ENCODE measurements around the gene CCDC7.

Gene CCDC7

GRCh38 chr10:32846974-32847373, 401.0 kb downstream of the CCDC7 start:
- TF ChIP-seq, protein P1, sequence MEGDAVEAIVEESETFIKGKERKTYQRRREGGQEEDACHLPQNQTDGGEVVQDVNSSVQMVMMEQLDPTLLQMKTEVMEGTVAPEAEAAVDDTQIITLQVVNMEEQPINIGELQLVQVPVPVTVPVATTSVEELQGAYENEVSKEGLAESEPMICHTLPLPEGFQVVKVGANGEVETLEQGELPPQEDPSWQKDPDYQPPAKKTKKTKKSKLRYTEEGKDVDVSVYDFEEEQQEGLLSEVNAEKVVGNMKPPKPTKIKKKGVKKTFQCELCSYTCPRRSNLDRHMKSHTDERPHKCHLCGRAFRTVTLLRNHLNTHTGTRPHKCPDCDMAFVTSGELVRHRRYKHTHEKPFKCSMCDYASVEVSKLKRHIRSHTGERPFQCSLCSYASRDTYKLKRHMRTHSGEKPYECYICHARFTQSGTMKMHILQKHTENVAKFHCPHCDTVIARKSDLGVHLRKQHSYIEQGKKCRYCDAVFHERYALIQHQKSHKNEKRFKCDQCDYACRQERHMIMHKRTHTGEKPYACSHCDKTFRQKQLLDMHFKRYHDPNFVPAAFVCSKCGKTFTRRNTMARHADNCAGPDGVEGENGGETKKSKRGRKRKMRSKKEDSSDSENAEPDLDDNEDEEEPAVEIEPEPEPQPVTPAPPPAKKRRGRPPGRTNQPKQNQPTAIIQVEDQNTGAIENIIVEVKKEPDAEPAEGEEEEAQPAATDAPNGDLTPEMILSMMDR (conservative IDR thresholded peaks at IDR 0.05; ENCODE audit: low read depth, low read length), result no peak
- no peak overlapping the region for H3K4me3 ChIP-seq (ENCODE audit: low read depth, low read length)
- no peak for DNase-seq (ENCODE audit: low read depth)

GRCh38 chr10:32851301-32851700, 405.4 kb downstream of the CCDC7 start:
- TF ChIP-seq, protein P1 (conservative IDR thresholded peaks at IDR 0.05; ENCODE audit: low read depth, low read length), result no peak
- DNase-seq (ENCODE audit: low read depth), result peak; percentile 53
- H3K4me3 ChIP-seq (ENCODE audit: low read depth, low read length), result no peak overlapping the region

- DNase-seq (ENCODE audit: low read depth), result no peak
- TF ChIP-seq, protein P1 (conservative IDR thresholded peaks at IDR 0.05; ENCODE audit: low read depth, low read length), result no peak
- no peak overlapping the region for H3K4me3 ChIP-seq (ENCODE audit: low read depth, low read length)
Measured at GRCh38 chr10:32854435-32854834, 408.5 kb downstream of the CCDC7 start.

DNA sequence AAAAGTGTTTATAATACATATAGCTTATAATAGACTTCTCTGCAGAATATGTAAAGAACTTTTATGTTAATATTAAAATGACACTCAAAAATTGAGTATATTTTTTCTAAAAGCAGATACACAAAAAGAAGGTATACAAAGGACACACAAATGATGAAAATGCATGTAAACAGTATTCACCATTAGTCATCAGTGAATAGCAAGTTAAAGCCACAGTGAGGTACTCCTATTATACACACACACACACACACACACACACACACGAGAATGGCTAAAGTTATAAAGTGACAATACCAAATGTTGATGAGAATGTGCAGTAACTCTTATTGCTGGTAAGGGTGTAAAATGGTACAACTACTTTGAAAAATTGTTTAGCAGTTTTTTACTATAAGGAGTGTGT, 419.2 kb downstream of the CCDC7 start:
- no peak overlapping the region for H3K4me3 ChIP-seq (ENCODE audit: low read depth, low read length)
- TF ChIP-seq, protein P1 (conservative IDR thresholded peaks at IDR 0.05; ENCODE audit: low read depth, low read length), result no peak
- no peak for DNase-seq (ENCODE audit: low read depth)

DNA sequence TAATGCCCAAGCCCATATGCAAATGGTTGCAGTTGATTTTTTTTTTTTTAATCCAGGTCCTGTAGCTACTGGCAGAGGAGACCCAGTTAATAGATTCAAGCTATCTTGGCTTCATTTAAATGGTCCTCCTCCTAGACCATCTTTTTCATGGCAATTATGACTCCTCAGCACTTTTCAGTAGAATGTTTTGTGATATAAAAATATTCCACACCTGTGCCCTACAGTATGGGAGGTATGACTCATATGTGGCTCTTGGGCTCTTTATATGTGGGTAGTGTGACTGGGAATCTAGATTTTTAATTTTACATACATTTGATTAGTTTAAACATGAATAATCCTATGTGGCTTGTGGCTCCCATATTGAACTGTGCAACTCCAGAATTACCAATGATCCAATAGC, 432.0 kb downstream of the CCDC7 start:
- TF ChIP-seq, protein P1 (conservative IDR thresholded peaks at IDR 0.05; ENCODE audit: low read depth, low read length), result no peak
- H3K4me3 ChIP-seq (ENCODE audit: low read depth, low read length), result no peak overlapping the region
- no peak for DNase-seq (ENCODE audit: low read depth)

DNA sequence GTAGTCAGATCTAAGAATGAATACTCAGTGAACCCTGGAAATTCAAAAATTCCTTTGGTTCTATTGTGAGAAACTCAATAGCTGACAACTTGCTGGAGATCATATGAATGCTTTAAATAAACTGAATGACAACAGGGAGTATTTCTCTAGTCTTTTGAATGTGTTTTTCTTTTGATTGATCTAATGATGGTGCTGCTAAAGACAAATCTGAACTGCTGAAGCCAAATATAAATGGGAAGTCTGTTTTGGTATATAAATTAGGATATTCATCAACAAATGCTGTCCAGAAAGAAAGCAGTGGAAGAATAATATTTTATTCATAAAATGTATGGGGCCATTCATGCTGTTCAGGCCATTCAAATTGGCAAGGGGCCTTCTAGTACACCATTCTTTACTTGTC, 432.7 kb downstream of the CCDC7 start:
- TF ChIP-seq, protein P1 (conservative IDR thresholded peaks at IDR 0.05; ENCODE audit: low read depth, low read length), result no peak
- DNase-seq (ENCODE audit: low read depth), result no peak
- H3K4me3 ChIP-seq (ENCODE audit: low read depth, low read length), result no peak overlapping the region

DNA sequence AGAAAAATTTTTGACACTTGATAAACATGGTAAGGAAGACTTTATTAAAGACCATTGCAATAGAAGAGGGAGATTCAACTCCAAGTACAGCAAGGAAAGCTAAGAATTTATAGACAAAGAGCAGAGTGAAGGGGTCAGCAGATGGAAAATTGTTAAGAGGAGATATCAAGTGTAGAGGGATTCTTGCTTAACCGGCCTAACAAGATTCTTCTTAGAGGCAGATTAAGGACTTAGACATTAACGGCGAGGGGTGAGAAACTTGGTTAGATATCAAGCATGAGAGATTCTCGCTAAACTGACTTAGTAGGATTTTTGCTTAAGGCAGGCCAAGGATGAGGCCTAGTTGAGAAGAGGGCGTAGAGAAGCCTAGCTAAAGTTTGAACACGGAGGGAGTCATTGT, 436.1 kb downstream of the CCDC7 start:
- H3K4me3 ChIP-seq (ENCODE audit: low read depth, low read length), result no peak overlapping the region
- no peak for DNase-seq (ENCODE audit: low read depth)
- TF ChIP-seq, protein P1 (conservative IDR thresholded peaks at IDR 0.05; ENCODE audit: low read depth, low read length), result no peak
